ENCODE measurements around the gene NRXN2.
"Not testable (repeated sequence)": the region's sequence is repeated elsewhere in the genome, so short reads cannot be mapped to it uniquely, and the experiment has no call there.

NRXN2 gene

DNA sequence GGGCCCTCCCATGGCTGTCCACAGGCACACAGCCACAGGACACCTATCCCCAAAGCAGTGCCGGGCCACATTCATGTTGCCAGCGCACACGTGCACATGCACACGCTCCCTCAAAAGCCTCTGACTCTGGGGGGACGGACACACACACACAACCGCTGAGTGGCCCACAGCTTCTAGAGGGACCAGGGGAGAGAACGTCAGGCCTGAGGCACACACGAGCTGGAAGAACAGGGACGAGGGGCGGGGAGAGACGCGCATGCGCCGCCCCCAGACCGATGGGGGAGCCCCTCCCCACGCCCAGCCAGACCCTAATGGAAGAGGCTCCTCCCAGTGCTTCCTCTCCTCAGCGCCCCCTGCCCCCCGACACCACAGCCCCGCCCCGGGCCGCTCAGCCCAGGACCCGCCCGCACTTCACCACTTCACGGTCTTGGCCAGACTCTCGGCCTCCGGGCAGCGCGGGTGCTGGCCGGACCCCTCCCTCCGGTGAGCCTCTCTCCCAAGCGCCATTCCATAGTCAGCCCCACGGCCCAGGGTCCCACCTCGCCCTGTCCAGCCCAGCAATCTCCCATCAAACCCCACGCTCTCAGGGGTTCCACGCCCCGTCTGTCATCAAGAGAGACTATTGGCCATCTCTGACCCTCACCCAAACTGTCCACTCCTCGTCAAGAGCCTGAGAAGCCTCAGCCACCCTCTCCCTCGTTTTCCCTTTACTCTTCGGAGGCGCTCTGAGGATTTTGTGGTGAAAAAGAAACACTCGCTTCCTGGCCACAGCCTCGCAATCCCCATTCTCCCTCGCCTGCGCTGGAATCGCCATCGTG lies 11.7 kb downstream of the NRXN2 start:
- DNase-seq (ENCODE audit: extremely low read depth, low read depth), result no peak
- TF ChIP-seq, protein P1, sequence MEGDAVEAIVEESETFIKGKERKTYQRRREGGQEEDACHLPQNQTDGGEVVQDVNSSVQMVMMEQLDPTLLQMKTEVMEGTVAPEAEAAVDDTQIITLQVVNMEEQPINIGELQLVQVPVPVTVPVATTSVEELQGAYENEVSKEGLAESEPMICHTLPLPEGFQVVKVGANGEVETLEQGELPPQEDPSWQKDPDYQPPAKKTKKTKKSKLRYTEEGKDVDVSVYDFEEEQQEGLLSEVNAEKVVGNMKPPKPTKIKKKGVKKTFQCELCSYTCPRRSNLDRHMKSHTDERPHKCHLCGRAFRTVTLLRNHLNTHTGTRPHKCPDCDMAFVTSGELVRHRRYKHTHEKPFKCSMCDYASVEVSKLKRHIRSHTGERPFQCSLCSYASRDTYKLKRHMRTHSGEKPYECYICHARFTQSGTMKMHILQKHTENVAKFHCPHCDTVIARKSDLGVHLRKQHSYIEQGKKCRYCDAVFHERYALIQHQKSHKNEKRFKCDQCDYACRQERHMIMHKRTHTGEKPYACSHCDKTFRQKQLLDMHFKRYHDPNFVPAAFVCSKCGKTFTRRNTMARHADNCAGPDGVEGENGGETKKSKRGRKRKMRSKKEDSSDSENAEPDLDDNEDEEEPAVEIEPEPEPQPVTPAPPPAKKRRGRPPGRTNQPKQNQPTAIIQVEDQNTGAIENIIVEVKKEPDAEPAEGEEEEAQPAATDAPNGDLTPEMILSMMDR (IDR thresholded peaks at IDR 0.05; ENCODE audit: low read depth, low read length, missing control alignments), result no peak
- H3K4me3 ChIP-seq (replicated peaks; ENCODE audit: low read depth, low read length), result no peak overlapping the region

DNA sequence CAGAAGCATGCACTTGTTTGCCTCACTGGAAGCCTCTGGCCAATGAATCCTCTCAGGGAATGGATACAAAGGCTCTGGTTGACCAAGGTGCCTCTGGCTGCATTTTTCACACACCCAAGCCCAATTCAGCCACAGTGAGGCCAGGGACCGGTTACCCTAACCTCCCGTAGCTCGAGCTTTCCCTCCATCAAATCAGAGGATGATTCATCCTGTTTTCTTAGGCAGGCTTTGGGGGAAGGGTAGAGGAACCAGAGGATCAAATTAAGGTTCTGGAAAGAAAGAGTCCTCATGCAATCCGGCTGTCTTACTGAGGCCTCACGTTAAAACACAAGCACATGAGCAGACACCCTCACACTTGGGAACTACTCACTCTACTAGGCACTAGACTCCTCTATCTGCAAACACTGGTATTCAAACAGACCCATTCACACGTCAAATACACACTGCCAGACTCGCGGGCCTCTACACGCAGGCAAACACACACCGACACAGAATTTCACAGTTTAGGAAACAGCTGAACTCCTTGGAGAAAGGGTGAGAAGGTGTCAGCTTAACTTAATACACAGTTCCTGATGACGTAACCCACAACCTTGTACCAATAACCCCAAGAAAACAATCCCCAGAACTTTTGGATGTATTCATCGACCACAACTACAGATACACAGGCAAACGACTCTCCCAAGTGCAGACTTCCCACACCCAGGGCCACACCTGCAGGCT lies 12.4 kb downstream of the NRXN2 start:
- no peak for DNase-seq (ENCODE audit: extremely low read depth, low read depth)
- no peak overlapping the region for H3K4me3 ChIP-seq (replicated peaks; ENCODE audit: low read depth, low read length)
- TF ChIP-seq, protein P1 (IDR thresholded peaks at IDR 0.05; ENCODE audit: low read depth, low read length, missing control alignments), result no peak

DNA sequence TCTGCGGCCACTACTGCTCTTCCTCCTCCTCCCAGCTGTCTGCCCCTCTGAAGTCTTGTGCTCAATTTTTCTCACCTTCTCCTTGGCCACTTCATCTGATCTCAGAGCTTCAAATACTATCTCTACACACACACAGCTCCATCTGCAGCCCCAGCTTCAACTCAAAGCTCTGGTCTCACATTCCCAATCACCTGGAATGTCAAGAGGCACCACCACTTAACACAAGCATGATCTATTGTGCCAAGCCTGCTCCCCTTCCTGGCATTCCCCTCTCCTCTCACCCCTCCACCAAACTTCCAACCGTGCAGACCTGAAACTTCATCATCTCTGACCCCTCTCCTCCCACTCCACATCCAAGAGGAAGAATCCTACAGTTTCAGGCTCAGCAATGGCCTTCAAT lies 17.5 kb downstream of the NRXN2 start:
- TF ChIP-seq, protein P1 (IDR thresholded peaks at IDR 0.05; ENCODE audit: low read depth, low read length, missing control alignments), result no peak
- no peak overlapping the region for H3K4me3 ChIP-seq (replicated peaks; ENCODE audit: low read depth, low read length)
- no peak for DNase-seq (ENCODE audit: extremely low read depth, low read depth)

DNA sequence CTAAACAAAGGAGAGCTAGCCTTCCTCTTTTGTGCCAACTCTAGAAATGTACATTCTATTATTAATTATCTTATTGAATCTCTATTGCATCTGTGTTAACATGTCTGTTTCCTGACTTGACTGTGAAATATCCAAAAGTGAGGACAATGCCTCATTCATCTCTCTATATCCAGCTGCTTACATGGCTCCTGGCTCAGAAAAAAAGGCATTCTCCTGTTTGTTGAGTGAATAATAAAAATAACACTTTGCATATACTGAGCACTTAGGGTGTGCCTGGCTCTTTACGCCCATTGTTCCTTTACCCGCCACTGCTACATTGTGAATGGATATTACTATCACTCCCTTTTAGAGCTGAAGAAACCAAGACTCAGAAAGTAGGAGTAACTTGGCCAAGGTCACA lies 19.9 kb downstream of the NRXN2 start:
- TF ChIP-seq, protein P1 (IDR thresholded peaks at IDR 0.05; ENCODE audit: low read depth, low read length, missing control alignments), result no peak
- no peak for DNase-seq (ENCODE audit: extremely low read depth, low read depth)
- no peak overlapping the region for H3K4me3 ChIP-seq (replicated peaks; ENCODE audit: low read depth, low read length)

DNA sequence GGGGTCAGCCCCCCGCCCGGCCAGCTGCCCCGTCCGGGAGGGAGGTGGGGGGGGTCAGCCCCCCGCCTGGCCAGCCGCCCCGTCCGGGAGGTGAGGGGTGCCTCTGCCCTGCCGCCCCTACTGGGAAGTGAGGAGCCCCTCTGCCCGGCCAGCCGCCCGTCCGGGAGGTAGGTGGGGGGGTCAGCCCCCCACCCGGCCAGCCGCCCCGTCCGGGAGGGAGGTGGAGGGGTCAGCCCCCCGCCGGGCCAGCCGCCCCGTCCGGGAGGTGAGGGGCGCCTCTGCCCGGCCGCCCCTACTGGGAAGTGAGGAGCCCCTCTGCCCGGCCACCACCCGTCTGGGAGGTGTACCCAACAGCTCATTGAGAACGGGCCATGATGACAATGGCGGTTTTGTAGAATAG lies 21.0 kb downstream of the NRXN2 start:
- not testable (repeated sequence) for DNase-seq (ENCODE audit: extremely low read depth, low read depth); H3K4me3 ChIP-seq (replicated peaks; ENCODE audit: low read depth, low read length)

DNA sequence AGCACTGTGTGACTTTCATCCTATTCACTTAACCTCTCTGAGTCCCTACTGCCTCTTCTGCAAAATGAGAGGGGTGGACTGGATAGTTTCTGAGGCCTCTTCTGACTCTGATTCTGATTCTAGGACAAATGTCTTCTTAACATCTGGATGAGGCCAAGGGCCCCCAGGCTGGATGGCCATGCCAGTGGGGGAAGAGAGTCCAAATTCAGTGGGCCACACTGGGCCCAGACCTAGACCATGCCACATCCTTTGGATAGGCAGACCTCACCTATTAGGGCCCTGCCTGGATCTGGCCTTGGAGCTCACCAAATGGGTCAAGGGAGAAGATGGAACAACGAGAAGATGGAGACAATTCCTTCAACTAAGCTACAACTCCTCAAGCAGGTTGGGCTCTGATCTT lies 24.6 kb downstream of the NRXN2 start:
- no peak overlapping the region for H3K4me3 ChIP-seq (replicated peaks; ENCODE audit: low read depth, low read length)
- TF ChIP-seq, protein P1 (IDR thresholded peaks at IDR 0.05; ENCODE audit: low read depth, low read length, missing control alignments), result no peak
- DNase-seq (ENCODE audit: extremely low read depth, low read depth), result no peak

DNA sequence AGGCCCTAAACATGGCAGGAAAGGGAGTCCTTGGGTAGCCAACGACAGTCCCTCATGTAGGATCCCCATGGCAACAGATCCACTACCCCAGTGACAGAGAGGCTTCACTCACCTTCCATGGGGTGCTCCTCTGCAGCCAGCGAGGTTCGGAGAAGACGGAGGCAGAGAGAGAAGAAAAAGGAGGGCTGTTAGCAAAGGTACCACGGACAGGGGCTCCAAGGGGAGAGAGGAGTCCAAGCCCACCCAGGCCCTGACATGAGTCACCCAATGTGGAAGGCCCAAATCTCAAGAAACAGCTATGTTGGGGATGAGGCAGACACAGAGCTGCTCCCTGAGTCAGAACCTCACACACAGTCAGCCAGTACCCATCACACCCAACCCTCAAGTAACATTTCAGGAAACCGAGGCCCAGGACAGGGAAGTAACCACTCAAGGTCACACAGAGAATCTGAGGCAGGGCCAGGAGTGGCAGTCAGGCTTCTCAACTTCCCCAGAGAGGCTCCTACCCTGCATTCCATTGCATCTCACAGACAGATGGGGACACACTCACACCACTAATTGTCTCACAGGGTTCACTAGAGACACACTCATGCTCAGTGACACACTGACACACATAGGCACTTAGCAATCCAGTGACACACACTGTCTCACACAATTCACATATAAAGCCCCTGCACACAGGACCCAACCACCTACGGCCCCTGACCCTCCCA lies 25.2 kb downstream of the NRXN2 start:
- DNase-seq (ENCODE audit: extremely low read depth, low read depth), result no peak
- no peak overlapping the region for H3K4me3 ChIP-seq (replicated peaks; ENCODE audit: low read depth, low read length)
- TF ChIP-seq, protein P1 (IDR thresholded peaks at IDR 0.05; ENCODE audit: low read depth, low read length, missing control alignments), result no peak

Data from HFF-Myc (cell line).